Measurements from ENCODE around the gene PCDHGB4. TPM values are rescaled to one million over a fixed set of nuclear protein-coding genes. Genes with fewer than 3 reads are reported as not detected.

The PCDHGB4 gene
- total and polyA plus RNA-seq, 10 of the 15 experiments (the other 5 are each of a cell fraction or from before 2014, with no cell fraction given), result 0.02 to 0.20 (median 0.04) TPM; not detected in 4

GRCh38 chr5:141349917-141350619, 37.4 kb upstream of the PCDHGB4 start, which contains the start of gene PCDHGB1:
Gene PCDHGB1, plus strand, starts transcription at chr5:141350099. Its CDS starts 162 bp downstream, at chr5:141350261.
- H3K4me1 ChIP-seq (ENCODE audit: control insufficient read depth, insufficient read depth, low read length), result no peaks in the 10 kb centered on the region
- no peaks in the 10 kb centered on the region for H3K27me3 ChIP-seq (replicated peaks in 1 of 2; ENCODE audit: control insufficient read depth in 2 of 2, insufficient read depth in 2 of 2, low read length in 1 of 2)
- BruUV-seq (replicated peaks), result no TSS peak
- H3K27ac ChIP-seq (ENCODE audit: control insufficient read depth, insufficient read depth), result no peak within 1 kb of the TSS
- peaks cover 2% of the 10 kb centered on the region; the same call in 2 of the 3 replicates for H3K9me3 ChIP-seq (replicated peaks; ENCODE audit: control insufficient read depth, insufficient read depth, low read length)
- 42% methylated on average over 29 of the region's 29 CpGs for WGBS (ENCODE audit: insufficient coverage, insufficient replicate concordance, low lambda C conversion rate, missing lambda C conversion rate)
- H3K4me3 ChIP-seq, result no peak within 1 kb of the TSS
- FAIRE-seq (no peak), ATAC-seq (peak; percentile 48; the same call in 2 of the 3 replicates), DNase-seq (ENCODE audit: low read depth, low spot score) (no peak)
- intact Hi-C loops (cut with micrococcal nuclease; ENCODE audit: unreplicated experiment), result no loop called here
- in situ Hi-C loops (cut with MboI), result no loop called here
- no peaks in the 10 kb centered on the region for H4K20me1 ChIP-seq (ENCODE audit: control insufficient read depth, insufficient read depth)
- ChIA-PET POLR2A (no interaction called here), RAD21 (ENCODE audit: unreplicated experiment) (no interaction called here), CTCF (interaction anchor here (1.1 to 1.6 kb wide), 3 partner anchors 39 to 214 kb away, joined by 3 to 6 read pairs (median 5); partner anchors contain the start of gene PCDHGA10), SMC1A (ENCODE audit: uncharacterized antibody, unreplicated experiment) (no interaction called here)
- H2AFZ ChIP-seq (ENCODE audit: control insufficient read depth, low read depth, low read length), result no peak within 1 kb of the TSS; the same call in 1 of the 2 replicates
- H3K79me2 ChIP-seq (ENCODE audit: control insufficient read depth, insufficient read depth, low read length), result no peaks in the 10 kb centered on the region
- no peaks in the 10 kb centered on the region for H3K36me3 ChIP-seq (ENCODE audit: control insufficient read depth in 2 of 2, insufficient read depth in 2 of 2, low read length in 1 of 2)
- no peak within 1 kb of the TSS for H3K9ac ChIP-seq (ENCODE audit: control insufficient read depth, insufficient read depth, low read length)
- TF ChIP-seq PRDM15 (CRISPR knock-in tag; IDR thresholded peaks at IDR 0.05) (no peak), GABPA (IDR thresholded peaks at IDR 0.05; ENCODE audit: low read depth) (0 out of 2 replicates have a peak, but pooled peaks have one; percentile 7), NR2F1 (conservative IDR thresholded peaks at IDR 0.05) (no peak), CTCF (IDR thresholded peaks at IDR 0.05 in 2 of 3, conservative IDR thresholded peaks at IDR 0.05 in 1 of 3; ENCODE audit: control insufficient read depth in 2 of 3, extremely low read depth in 1 of 3, insufficient read depth in 1 of 3, low read depth in 3 of 3, low read length in 3 of 3) (peak; percentile 21 to 49 (median 30); a peak in 3 of 6 replicates), RAD21 (IDR thresholded peaks at IDR 0.05; ENCODE audit: insufficient read depth, low read depth, low read length) (peak; percentile 36; the same call in 1 of the 2 replicates), STAT3 (IDR thresholded peaks at IDR 0.05; ENCODE audit: low read depth, low read length) (no peak)
- no peak within 1 kb of the TSS for H3K4me2 ChIP-seq (ENCODE audit: control insufficient read depth, insufficient read depth)

Measured in GM12878 (cell line).